Measurements from ENCODE around the gene OR2A1. TPM values are rescaled to one million over a fixed set of nuclear protein-coding genes. Genes with fewer than 3 reads are reported as not detected.
"Not testable (repeated sequence)": the region's sequence is repeated elsewhere in the genome, so short reads cannot be mapped to it uniquely, and the experiment has no call there.

Gene OR2A1
- total RNA-seq, 1 donor from 2014 or later, result not detected

- intact Hi-C loops (cut with micrococcal nuclease), result not testable (repeated sequence)
These were observed 11.1 kb downstream of the OR2A1 start for GRCh38 chr7:144323359-144323758.

GRCh38 chr7:144325868-144326267, 13.6 kb downstream of the OR2A1 start:
- intact Hi-C loops (cut with micrococcal nuclease), result not testable (repeated sequence)

- intact Hi-C loops (cut with micrococcal nuclease), result not testable (repeated sequence)
These were observed 17.8 kb downstream of the OR2A1 start for GRCh38 chr7:144330044-144330443.

DNA sequence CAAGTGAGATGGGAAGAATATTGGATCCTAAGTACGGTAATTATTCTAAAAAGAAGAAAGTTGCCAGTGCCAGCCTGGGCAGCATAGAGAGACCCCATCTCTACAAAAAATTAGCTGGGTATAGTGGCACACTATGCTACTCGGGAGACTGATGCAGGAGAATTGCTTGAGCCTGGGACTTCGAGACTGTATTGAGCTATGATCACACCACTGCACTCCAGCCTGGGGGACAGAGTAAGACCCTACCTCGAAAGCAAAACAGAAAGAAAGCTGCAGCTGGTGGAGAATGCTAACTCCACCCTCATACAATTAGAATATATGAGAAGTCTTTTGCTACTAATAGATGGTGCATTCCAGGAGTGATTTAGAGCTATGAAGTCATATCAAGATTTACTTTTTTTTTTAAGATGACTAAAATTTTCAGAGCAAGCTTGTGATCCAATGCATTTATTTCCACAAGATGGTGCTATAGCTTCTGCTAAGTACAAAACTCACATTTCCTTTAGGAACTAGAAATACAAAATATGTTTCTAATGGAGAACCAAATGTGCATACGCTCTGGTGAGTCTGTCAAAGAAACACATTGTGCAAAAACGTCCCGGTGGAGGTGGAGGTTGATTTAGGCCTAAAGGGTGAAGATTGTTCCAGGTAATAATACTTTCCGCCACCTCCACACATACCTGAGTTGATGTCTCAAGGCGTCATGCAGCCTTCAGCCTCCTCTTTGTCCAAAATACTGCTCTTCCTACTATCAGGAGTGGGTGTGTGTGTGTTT, 19.2 kb downstream of the OR2A1 start:
- intact Hi-C loops (cut with micrococcal nuclease), result not testable (repeated sequence)

GRCh38 chr7:144331996-144332288, 19.7 kb downstream of the OR2A1 start:
- intact Hi-C loops (cut with micrococcal nuclease), result not testable (repeated sequence)

DNA sequence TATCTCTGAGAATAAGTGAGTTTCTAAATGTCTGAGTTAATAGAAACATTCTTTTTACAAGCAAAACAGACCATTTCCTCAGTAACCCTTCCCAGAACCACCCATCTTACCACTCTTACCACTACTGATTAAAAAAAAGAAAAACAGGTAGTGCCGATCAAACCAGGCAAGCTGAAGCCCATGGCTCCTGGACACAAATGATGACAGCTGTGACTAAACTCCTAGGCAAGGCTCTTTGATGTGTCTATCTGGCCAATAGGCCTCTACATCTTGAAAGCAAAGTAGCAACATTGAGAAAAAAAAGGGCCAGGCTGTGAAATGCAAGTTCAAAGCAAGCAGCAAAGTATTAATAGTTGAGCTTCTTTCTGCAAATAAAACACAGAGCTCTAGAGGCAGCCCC, 36.4 kb downstream of the OR2A1 start:
- intact Hi-C loops (cut with micrococcal nuclease), result not testable (repeated sequence)

GRCh38 chr7:144351667-144352066, 39.4 kb downstream of the OR2A1 start:
- intact Hi-C loops (cut with micrococcal nuclease), result not testable (repeated sequence)

DNA sequence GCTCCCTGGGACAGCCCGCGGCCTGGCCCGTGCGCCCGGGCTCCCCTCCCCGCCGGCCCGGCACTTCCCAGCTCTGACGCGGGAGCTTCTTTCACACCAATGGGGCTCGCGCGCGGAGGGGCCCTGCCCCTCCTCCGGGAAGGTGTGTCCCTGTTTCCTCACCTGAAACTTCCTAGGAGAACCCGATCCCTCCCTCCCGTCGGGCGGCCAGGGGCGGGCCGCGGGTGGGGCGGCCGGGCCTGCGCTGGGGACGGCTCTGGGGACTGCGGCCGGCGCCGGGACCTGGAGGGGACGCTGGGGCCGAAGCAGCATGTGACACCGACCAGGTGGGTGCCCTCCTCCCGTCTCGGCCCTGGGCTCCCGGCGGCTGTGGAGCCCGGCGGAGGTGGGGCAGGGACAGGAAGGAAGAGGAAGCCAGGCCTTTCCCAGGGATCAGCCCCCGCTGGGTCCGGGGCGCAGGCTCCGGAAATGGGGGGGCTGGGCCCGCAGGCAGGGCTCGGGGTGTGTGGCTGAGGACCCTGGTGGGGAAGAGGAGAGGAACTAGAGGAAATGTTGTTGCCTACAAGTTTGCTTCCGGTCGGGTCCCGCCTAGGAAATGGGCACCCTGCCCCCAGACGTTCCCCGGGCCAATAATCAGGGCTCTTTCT, 43.1 kb downstream of the OR2A1 start, which contains the start of gene ARHGEF5:
ARHGEF5 (plus strand) TSS at position 227 of the 647 bp plus-strand sequence. CDS start 7,268 bp downstream, outside the sequence.
- intact Hi-C loops (cut with micrococcal nuclease), result not testable (repeated sequence)

GRCh38 chr7:144356185-144356584, 44.0 kb downstream of the OR2A1 start:
- intact Hi-C loops (cut with micrococcal nuclease), result not testable (repeated sequence)

DNA sequence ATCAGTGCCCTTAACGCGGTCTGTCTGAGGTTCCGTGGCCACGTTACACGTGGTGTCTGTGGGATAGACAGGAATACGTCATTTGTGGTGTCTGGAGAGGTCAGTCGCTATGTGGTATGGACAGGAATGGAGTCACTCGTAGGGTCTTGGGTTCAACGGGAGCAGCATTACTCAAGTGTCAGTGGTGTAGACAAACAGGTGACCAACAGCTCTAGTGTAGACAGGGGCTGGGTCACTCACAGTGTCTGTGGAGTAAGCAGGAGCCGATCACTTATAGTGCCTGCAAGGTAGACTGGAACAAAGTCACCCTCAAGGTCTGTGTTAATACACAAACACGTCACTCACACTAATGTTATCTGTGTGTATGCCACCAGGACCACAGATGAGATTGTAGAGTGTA, 44.6 kb downstream of the OR2A1 start:
- intact Hi-C loops (cut with micrococcal nuclease), result not testable (repeated sequence)

DNA sequence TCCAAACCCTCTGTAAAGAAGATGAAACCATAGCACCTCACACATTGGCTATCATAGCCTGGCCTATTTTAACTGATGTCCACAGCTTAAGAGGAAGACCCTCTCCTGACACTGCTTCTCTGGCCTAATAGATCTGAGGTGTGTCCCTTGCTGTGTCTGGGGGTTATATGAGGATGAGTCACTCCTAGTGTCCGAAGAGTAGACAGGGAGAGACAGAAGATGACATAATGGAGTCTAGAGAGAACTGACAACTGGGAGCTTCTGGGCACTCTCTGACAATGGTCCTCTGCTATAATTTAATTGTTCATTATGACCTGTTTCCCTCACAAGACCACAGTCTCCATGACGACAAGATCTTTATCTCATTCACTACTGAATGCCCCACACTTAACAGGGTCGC, 49.8 kb downstream of the OR2A1 start:
- intact Hi-C loops (cut with micrococcal nuclease), result not testable (repeated sequence)

DNA sequence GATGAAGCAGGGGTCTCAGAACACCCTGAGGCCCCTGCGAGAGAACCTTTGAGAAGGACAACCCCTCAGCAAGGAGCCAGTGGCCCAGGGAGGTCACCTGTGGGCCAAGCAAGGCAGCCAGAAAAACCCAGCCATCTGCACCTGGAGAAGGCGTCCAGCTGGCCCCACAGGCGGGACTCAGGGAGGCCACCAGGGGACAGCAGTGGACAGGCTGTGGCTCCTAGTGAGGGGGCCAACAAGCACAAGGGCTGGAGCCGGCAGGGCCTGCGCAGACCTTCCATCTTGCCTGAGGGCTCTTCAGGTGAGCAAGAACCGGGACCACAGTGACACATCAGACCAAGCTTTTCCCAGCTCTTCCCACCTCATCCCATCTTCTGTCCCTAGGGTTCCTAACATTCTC, 53.3 kb downstream of the OR2A1 start:
- intact Hi-C loops (cut with micrococcal nuclease), result not testable (repeated sequence)

- intact Hi-C loops (cut with micrococcal nuclease), result not testable (repeated sequence)
These were observed 55.0 kb downstream of the OR2A1 start for GRCh38 chr7:144367250-144367649.

GRCh38 chr7:144369221-144369620, 57.0 kb downstream of the OR2A1 start:
- intact Hi-C loops (cut with micrococcal nuclease), result not testable (repeated sequence)

Other genes starting within 250 kb of the OR2A1 start
- not detected in 2 replicates for gene OR2A25, start 242.6 kb upstream of the OR2A1 start, total RNA-seq
- not detected in 2 replicates for gene OR2A12, start 226.1 kb upstream of the OR2A1 start, total RNA-seq
- gene OR2A2, start 202.8 kb upstream of the OR2A1 start, total RNA-seq, result not detected in 2 replicates
- not detected in 2 replicates for gene OR2A14, start 189.2 kb upstream of the OR2A1 start, total RNA-seq
- 0.49 and 1.0 TPM in 2 replicates for gene CTAGE4, start 129.0 kb upstream of the OR2A1 start, total RNA-seq
- gene ARHGEF35, start 116.6 kb upstream of the OR2A1 start, total RNA-seq, result 2.9 and 3.6 TPM in 2 replicates
- 0.05 and 0.07 TPM in 2 replicates for gene OR2A42, start 72.8 kb upstream of the OR2A1 start, total RNA-seq
- 3.5 and 3.9 TPM in 2 replicates for gene OR2A7, start 47.6 kb upstream of the OR2A1 start, total RNA-seq
- gene CTAGE8, start 43.1 kb upstream of the OR2A1 start, total RNA-seq, result 2.5 and 2.9 TPM in 2 replicates
- gene ARHGEF5, start 43.0 kb downstream of the OR2A1 start, total RNA-seq, result 9.8 and 11.0 TPM in 2 replicates
- gene NOBOX, start 91.3 kb downstream of the OR2A1 start, total RNA-seq, result not detected in 2 replicates

Measured in T-helper 1 cell treated with Interleukin-12 subunit alpha and Interleukin-12 subunit beta and Interleukin-4 antibody, amounts not matched to agents 30 ng/mL and 1 ng/mL, for 36 hours (primary cell).